GM13976 (cell line): ENCODE results near the gene MAPK1.
"Not testable (repeated sequence)": the region's sequence is repeated elsewhere in the genome, so short reads cannot be mapped to it uniquely, and the experiment has no call there.

Source experiments
- DNase-seq: peaks from one replicate; pipeline ENCODE4 v3.0.0; 2012; ENCODE audit warnings: low spot score
- CTCF ChIP-seq: IDR thresholded peaks from 2 replicates; pipeline ENCODE4 v1.5.1; 2012; ENCODE audit warnings: borderline replicate concordance, mild to moderate bottlenecking; ENCODE audit not compliant: insufficient read depth; ENCODE audit errors: extremely low read depth, missing control alignments, control extremely low read depth
- in situ Hi-C: fragments of 300-500 bp; cut with MboI; formaldehyde crosslinking; loops from one replicate; pipeline ENCODE4 v1.12.0; 2022; ENCODE audit warnings: low sequenced_read_pairs, mixed read lengths, inconsistent platforms; ENCODE audit not compliant: unreplicated experiment

MAPK1 gene

DNA sequence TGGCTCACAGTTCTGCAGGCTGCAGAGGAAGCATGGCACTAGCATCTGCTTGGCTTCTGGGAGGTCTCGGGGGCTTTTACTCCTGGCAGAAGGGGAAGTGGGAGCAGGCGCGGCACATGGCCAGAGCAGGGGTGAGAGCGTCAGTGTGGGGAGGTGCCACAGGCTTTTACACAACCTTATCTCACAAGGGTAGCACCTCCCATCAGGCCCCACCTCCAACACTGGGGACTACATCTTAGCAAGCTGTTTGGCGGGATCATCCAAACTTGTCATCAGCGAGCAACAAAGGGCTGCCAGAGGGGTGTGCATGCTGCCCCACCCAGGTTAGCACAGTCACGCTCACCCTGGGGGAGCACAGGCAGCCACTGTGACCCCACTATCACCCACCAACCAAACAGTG is 112.9 kb downstream of the MAPK1 start:
- no peak for DNase-seq
- in situ Hi-C loops, result no loop called here
- TF ChIP-seq CTCF, result no peak

DNA sequence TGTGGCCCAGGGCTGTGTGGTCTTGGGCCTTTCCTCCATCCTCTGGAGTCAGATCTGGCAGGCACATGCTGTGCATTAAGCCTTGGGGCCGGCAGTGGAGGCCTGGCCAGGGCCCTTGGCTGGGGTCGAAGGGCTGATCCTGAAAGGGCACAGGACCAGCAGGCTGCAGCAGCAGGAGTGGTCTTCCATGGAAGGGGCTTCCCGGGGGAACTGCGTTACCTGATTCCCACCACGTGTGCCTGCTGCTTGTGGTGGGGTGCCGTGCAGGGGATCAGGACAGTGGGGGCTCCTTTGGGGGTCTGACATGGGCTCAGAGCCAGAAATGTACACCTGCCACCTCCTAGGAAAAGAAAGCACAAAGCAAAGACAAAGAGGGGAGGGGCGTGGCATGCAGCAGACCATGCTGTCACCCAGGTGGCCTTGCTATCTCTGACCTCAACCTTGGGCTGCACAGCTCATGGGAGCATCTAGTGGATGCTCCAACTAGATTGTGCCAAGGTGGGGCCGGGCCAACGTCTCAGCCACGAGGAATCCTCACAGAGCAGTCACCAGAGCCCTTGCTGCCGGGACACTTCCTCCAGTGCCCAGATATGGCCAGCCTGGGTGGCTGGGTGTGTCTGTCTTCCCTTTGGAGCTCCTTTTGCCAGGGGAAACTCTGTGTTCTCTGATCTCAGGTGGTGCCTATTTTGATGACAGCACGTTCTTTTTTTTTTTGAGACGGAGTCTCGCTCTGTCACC is 113.9 kb downstream of the MAPK1 start:
- TF ChIP-seq CTCF, result no peak
- in situ Hi-C loops, result no loop called here
- DNase-seq, result no peak

GRCh38 chr22:21752276-21752675 is 115.2 kb downstream of the MAPK1 start:
- no peak for DNase-seq
- in situ Hi-C loops, result no loop called here
- no peak for TF ChIP-seq CTCF

DNA sequence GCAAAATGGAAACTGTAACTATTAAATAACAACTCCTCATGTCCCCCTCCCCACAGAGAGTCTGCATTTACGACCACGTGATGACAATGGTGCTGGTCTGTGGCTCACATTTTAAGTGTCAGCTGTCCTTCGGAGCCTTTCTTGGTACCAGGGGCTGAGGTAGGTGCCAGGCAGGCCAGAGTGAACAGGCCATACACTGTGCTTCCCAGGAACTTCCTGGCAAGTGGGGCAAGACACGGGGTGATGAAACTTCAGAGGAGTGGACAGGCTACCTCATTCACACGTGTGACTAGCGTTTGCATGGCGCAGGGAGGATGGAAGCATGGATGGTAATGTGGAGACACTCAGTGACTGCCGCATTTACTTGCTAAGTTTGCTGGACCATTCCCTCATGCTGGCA is 121.5 kb downstream of the MAPK1 start:
- no peak for TF ChIP-seq CTCF
- in situ Hi-C loops, result no loop called here
- DNase-seq, result no peak

- in situ Hi-C loops, DNase-seq: not testable (repeated sequence)
Measured at GRCh38 chr22:21744917-21745316, 122.5 kb downstream of the MAPK1 start.

GRCh38 chr22:21741790-21742189 is 125.7 kb downstream of the MAPK1 start:
- no peak for TF ChIP-seq CTCF
- DNase-seq, result no peak
- in situ Hi-C loops, result no loop called here

DNA sequence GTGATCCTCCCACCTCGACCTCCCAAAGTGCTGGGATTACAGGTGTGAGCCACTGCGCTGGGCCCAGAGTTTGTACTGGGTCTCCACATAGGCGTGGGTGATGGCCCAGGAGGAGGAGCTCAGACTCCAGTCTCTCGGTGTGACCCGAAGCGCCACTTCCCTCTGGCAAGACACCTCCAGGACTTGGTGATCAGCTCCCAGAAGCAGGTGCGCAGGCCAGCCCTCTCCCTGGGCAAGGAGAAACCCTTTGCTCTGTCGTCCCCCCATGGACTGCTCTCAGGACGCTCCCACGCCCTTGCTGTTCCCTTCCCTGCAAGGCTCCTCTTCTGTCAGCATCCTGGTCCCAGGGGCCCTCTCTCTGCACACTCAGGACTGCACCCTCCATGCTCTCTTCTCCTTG is 126.4 kb downstream of the MAPK1 start:
- no peak for DNase-seq
- no peak for TF ChIP-seq CTCF
- in situ Hi-C loops, result no loop called here
